CD4-positive, alpha-beta T cell treated with Interleukin-10 for 1 hour (primary cell): ENCODE data around the gene CLMN.
"Not testable (repeated sequence)": the region's sequence is repeated elsewhere in the genome, so short reads cannot be mapped to it uniquely, and the experiment has no call there.

Experiments
- DNase-seq: peaks from one replicate; pipeline ENCODE4 v3.0.0-alpha.2; 2020

Gene CLMN

GRCh38 chr14:95300697-95301526, 18.8 kb downstream of the CLMN start:
- no peak for DNase-seq

- no peak for DNase-seq
Observed at GRCh38 chr14:95300002-95300696, 19.6 kb downstream of the CLMN start.

- no peak for DNase-seq
Observed at GRCh38 chr14:95299271-95299670, 20.4 kb downstream of the CLMN start.

GRCh38 chr14:95297832-95298231, 21.9 kb downstream of the CLMN start:
- no peak for DNase-seq

- no peak for DNase-seq
Observed at GRCh38 chr14:95296966-95297365, 22.7 kb downstream of the CLMN start.

GRCh38 chr14:95295600-95296376, 23.9 kb downstream of the CLMN start:
- no peak for DNase-seq

- DNase-seq = no peak
Observed at GRCh38 chr14:95294834-95295599, 24.7 kb downstream of the CLMN start.

- DNase-seq = no peak
Observed at GRCh38 chr14:95294320-95294719, 25.4 kb downstream of the CLMN start.

DNA sequence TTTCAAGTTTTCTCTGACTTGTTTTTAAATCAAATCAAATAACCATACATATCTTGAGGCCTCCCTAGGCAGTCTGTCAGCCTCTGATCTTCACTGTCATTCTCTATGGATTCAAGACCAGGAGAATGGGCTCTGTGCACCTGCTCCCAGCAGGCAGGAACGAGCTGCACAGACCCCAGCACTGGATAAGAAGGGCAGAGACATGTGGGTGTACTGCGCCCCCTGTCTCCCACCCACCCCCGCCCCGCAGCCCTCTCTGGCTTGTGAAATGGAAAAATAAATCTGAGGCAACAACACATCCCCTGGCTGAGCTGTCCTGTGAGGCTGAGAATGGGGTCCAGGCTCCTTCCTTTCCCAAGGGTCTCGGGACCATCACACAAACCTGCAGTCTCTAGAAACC, 26.3 kb downstream of the CLMN start:
- DNase-seq = no peak

DNA sequence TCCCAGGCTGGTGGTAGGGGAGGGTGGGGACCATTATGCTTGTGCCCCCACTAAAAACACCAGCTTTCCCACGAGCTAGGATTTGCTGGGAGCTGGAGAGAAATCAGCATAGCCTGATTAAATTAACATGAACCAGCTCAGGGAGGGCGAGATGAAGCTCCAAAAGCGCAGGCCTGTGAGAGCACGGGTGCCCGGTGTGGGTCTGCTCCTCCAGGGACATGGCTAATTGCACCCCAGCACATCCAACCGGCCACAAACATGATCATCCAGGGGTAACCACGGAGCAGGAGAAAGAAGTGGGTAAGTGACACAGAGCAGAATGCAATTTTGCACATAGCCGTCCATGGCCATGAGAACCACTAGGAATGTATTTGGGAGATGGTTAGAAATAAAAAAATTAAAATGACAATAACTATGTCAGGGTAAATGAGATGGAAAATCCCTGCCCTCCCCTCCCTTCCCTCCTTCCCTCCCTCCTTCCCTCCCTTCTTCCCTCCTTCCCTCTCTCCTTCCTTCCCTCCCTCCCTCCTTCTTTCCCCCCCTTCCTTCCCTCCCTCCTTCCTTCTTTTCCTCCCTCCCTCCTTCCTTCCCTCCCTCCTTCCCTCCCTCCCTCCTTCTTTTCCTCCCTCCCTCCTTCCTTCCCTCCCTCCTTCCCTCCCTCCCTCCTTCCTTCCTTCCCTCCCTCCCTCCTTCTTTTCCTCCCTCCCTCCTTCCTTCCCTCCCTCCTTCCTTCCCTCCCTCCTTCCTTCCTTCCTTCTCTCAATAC, 26.9 kb downstream of the CLMN start:
- no peak for DNase-seq

- DNase-seq = no peak
Observed at GRCh38 chr14:95291859-95292542, 27.7 kb downstream of the CLMN start.

DNA sequence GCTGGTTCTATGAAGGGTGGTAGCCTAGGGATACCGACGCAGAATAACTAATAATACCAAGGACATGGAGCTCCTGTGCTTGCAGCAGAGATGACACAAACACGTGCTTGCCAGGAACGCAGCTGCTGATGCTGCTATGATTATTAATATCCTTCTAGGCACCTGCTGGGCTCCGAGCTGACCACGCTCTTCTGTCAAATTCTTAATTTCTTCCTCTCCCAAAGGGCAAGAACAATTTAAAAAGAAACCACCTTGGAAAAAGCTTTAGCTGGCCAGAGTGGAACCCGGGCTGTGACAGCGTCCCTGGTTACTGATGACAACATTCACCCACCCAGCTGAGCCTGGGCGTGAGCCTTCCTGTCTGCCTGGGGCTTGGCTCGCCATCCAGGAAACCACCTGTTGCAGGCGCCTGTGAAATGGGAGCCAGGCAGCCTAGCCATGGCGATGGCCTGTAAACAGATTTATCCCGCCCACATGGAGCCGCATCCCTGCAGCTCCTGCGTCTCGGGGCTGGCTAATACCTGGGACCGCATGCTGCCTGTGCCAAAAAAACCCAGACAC, 28.8 kb downstream of the CLMN start:
- DNase-seq = no peak

GRCh38 chr14:95290021-95290420, 29.7 kb downstream of the CLMN start:
- DNase-seq = no peak

- DNase-seq = no peak
Observed at GRCh38 chr14:95289323-95290010, 30.2 kb downstream of the CLMN start.

DNA sequence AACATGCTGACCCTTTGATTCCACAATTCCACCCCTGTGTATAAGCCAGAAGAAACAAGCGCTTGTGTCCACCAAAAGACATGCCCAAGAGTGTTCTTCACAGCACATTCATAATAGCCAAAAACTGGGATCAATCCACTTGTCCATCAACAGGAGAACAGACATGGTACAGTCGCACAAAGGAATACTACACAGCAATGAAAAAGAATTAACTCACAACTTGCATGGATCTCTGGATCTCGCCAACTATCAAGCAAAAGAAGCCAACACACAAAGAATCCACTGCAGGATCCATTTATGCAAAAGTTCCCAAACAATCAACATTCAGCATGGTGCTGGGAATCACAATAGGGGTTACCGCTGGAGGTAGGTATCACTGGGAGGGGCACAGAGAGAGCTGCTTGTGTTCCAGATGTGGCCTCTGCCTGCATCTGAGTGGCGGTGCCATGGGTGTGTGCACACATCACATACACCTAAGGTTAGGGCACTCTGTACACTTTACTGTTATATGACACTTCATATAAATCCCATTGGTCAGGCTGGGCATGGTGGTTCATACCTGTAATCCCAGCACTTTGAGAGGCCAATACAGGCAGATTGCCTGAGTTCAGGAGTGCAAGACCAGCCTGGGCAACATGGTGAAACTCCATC, 30.9 kb downstream of the CLMN start:
- no peak for DNase-seq

DNA sequence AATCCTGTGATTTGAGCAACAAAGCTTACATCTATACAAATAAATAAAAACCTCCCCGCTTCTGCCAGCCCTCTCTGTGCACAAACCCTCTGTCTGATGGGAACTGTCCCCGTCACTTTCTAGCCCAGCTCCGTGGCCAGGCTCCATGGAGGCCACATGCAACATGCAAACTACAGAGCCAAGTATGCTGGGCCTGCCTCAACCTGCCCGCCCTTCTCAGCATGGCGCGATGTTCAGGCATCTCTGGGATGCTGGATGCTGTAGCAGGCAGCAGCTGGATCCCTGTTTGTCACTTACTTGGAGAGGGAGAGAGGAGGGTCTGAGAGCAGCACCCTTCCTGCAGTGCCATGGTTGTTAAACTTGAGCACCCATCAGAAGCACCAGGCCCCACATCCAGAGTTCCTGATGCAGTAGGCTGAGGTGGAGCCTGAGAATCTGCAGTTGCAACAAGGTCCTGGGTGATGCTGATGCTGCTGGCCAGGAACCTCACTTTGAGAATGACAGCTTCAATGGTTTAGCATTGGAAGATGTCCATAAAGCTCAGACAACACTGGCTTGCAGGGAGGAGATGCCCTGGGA, 32.4 kb downstream of the CLMN start:
- no peak for DNase-seq

DNA sequence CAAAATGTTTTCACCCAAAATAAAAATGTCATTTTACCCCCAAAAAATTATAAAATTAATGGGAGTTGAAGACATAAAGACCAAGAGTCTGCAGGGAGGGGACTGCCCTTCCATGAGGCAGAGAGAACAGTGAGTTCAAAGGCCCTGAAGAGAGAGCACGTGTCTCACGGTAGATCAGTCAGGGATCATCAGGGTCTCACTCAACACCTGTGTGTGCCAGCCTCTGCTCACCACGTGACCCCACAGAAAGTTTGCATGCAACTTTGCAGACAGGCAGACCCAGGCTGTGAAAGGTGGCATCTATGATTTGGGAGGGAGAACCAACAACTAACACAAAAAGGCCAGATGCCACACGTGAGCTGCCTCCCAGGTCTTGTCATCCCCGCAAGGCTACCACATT, 33.1 kb downstream of the CLMN start:
- no peak for DNase-seq

DNA sequence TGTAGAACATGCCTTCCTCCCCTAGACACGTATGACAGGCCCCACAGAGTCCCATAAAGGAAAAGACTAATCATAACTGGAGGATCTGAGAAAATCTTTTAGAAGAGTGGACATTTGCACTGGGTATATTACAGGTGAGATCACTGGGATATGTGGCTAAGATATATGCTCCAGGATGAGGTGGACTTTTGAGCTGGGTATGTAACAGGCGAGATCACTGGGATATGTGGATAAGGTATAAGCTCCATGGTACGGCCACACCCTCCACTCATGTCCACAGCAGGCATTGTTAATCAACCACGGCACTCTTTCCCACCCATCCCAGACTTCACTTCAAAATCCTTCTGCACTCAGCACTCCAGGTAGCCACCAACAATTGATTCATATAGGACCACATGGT, 34.1 kb downstream of the CLMN start:
- no peak for DNase-seq

DNA sequence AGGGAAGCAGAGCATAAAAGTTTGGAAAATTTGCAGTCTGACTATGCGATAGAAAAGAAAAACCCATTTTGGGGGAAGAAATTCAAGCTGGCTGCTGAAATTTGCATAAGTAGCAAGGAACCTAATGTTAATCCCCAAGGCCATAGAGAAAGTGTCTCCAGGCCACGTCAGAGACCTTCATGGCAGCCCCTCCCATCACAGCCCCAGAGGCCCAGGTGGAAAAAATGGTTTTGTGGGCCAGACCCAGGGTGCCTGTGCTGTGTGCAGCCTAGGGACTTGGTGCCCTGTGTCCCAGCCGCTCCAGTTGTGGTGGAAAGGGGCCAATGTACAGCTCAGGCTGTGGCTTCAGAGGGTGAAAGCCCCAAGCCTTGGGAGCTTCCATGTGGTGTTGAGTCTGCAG, 35.9 kb downstream of the CLMN start:
- not testable (repeated sequence) for DNase-seq

DNA sequence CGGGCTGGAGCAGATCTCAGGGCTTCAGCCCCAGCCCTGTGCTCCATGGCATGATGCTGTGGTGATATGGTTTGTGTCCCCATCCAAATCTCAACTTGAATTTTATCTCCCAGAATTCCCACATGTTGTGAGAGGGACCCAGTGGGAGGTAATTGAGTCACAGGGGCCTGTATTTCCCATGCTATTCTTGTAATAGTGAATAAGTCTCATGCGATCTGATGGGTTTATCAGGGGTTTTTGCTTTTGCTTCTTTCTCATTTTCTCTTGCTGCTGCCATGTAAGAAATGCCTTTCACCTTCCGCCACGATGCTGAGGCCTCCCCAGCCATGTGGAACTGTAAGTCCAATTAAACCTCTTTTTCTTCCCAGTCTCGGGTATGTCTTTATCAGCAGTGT, 36.7 kb downstream of the CLMN start:
- DNase-seq = not testable (repeated sequence)
